ENCODE results near the gene NSG1. TPM values are rescaled to one million over a fixed set of nuclear protein-coding genes. Genes with fewer than 3 reads are reported as not detected.

NSG1 gene
- total RNA-seq, 1 experiment from 2014 or later = 1.3 TPM

DNA sequence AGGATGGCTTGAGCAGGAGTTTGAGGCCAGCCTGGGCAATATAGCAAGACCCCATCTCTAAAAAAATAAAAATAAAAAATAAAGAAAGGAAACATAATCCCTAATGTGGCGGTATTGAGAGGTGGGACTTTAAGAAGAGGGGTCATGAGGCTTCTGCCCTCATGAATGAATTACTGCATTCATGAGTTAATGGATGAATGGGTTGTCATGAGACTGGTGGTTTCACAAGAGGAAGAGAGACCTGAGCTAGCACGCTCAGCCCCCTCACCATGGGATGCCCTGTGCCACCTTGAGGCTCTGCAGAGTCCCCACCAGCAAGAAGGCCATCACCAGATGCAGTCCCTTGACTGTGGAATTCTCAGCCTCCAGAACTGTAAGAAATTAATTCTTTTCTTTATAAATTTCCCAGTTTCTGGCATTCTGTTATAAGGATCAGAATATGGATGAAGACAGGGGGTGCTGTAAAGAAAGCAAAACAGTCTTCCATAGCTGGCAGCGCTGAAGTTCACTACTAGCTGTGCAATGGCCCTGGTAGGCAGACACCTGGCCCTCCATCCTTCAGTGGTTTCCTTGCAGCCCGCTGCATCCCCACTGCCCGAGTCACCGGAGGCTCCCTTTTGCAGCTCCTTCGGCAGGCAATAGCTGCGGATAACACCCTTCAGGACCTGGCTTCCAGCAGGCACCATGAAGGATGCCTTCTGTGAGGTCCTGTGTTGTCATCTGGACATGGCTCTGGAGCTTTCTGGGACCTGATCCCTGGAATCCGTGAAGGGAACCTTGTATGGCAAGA is 44.8 kb upstream of the NSG1 start:
- CTCF ChIA-PET = no interaction called here
- DNase-seq (ENCODE audit: low spot score) = no peak
- POLR2A ChIA-PET (ENCODE audit: low non-redundant PET) = no interaction called here

DNA sequence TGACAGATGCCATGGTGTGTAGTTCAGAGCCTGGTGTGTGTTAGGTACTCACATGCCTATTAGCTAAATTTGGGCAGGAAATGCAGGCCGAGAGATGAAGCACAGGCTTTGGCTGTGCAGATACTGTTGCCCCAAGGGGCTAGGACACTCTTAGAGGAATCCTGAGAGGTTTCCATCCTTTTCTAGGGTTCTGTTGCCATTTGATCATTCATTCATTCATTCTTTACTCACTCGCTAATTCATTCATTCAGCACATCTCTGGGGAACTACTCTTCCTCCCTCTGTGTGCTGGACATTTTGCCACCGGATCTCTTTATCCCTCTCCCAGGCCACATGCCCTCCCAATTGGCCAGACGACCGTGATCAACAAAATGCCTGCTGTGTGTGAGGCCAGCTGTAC is 43.9 kb upstream of the NSG1 start:
- H3K9me3 ChIP-seq (ENCODE audit: low read depth, low read length, poor library complexity, severe bottlenecking) = no peaks in the 10 kb centered on the region
- no peaks in the 10 kb centered on the region for H3K4me1 ChIP-seq (ENCODE audit: insufficient read depth, low read length, poor library complexity, severe bottlenecking)
- no peak for DNase-seq (ENCODE audit: low spot score)
- H3K27ac ChIP-seq (ENCODE audit: low read depth, low read length, poor library complexity, severe bottlenecking) = no peak overlapping the region
- BruUV-seq (replicated peaks) = no TSS peak
- no peak for TF ChIP-seq EZH2 (IDR thresholded peaks at IDR 0.05; ENCODE audit: borderline replicate concordance, low read depth, low read length, poor library complexity, severe bottlenecking)
- TF ChIP-seq, protein P1, sequence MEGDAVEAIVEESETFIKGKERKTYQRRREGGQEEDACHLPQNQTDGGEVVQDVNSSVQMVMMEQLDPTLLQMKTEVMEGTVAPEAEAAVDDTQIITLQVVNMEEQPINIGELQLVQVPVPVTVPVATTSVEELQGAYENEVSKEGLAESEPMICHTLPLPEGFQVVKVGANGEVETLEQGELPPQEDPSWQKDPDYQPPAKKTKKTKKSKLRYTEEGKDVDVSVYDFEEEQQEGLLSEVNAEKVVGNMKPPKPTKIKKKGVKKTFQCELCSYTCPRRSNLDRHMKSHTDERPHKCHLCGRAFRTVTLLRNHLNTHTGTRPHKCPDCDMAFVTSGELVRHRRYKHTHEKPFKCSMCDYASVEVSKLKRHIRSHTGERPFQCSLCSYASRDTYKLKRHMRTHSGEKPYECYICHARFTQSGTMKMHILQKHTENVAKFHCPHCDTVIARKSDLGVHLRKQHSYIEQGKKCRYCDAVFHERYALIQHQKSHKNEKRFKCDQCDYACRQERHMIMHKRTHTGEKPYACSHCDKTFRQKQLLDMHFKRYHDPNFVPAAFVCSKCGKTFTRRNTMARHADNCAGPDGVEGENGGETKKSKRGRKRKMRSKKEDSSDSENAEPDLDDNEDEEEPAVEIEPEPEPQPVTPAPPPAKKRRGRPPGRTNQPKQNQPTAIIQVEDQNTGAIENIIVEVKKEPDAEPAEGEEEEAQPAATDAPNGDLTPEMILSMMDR (conservative IDR thresholded peaks at IDR 0.05; ENCODE audit: low read depth, low read length) = no peak
- POLR2A ChIA-PET (ENCODE audit: low non-redundant PET) = no interaction called here
- no peak overlapping the region for H3K4me3 ChIP-seq (ENCODE audit: low read depth, low read length, poor library complexity, severe bottlenecking)
- intact Hi-C loops (cut with micrococcal nuclease; ENCODE audit: unreplicated experiment) = no loop called here
- H3K27me3 ChIP-seq (replicated peaks; ENCODE audit: insufficient read depth, low read depth, low read length, poor library complexity) = no peaks in the 10 kb centered on the region
- CTCF ChIA-PET = no interaction called here
- no peaks in the 10 kb centered on the region for H3K36me3 ChIP-seq (ENCODE audit: insufficient read depth, low read length, poor library complexity, severe bottlenecking)

More for the DNA sequence above, 44.8 kb upstream of the NSG1 start:
- no peaks in the 10 kb centered on the region for H3K27me3 ChIP-seq (replicated peaks; ENCODE audit: insufficient read depth, low read depth, low read length, poor library complexity)
- TF ChIP-seq EZH2 (IDR thresholded peaks at IDR 0.05; ENCODE audit: borderline replicate concordance, low read depth, low read length, poor library complexity, severe bottlenecking) = no peak
- TF ChIP-seq, protein P1 (conservative IDR thresholded peaks at IDR 0.05; ENCODE audit: low read depth, low read length) = no peak
- BruUV-seq (replicated peaks) = no TSS peak
- H3K4me3 ChIP-seq (ENCODE audit: low read depth, low read length, poor library complexity, severe bottlenecking) = no peak overlapping the region
- no peak overlapping the region for H3K27ac ChIP-seq (ENCODE audit: low read depth, low read length, poor library complexity, severe bottlenecking)
- no peaks in the 10 kb centered on the region for H3K4me1 ChIP-seq (ENCODE audit: insufficient read depth, low read length, poor library complexity, severe bottlenecking)
- H3K9me3 ChIP-seq (ENCODE audit: low read depth, low read length, poor library complexity, severe bottlenecking) = no peaks in the 10 kb centered on the region
- no peaks in the 10 kb centered on the region for H3K36me3 ChIP-seq (ENCODE audit: insufficient read depth, low read length, poor library complexity, severe bottlenecking)
- intact Hi-C loops (cut with micrococcal nuclease; ENCODE audit: unreplicated experiment) = no loop called here

DNA sequence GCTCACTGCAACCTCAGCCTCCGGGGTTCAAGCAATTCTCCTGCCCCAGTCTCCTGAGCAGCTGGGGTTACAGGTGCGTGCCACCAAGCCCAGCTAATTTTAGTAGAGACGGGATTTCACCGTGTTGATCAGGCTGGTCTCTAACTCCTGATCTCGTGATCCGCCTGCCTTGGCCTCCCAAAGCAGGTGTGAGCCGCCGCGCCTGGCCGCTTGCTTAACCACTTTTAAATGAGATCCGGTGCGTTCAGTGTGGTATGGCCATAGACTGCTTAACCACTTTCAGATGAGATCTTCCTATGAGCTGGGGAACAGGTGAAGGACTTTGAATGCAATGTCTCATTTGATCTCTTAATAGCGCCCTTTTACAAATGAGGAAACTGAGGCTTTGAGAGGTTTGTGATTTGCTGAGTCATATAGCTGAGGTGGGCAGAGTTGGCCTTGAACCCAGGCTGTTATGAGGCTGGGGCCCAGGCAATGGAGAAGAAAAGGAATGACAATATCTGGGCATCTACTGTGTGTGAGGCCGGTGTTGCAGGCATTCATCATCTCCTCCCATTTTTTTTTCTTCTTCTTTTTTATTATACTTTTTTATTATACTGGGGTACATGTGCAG is 41.9 kb upstream of the NSG1 start:
- no peaks in the 10 kb centered on the region for H3K9me3 ChIP-seq (ENCODE audit: low read depth, low read length, poor library complexity, severe bottlenecking)
- H3K4me1 ChIP-seq (ENCODE audit: insufficient read depth, low read length, poor library complexity, severe bottlenecking) = no peaks in the 10 kb centered on the region
- ChIA-PET CTCF (no interaction called here), POLR2A (ENCODE audit: low non-redundant PET) (no interaction called here)
- H3K4me3 ChIP-seq (ENCODE audit: low read depth, low read length, poor library complexity, severe bottlenecking) = no peak overlapping the region
- TF ChIP-seq, protein P1 (conservative IDR thresholded peaks at IDR 0.05; ENCODE audit: low read depth, low read length) = no peak
- no peak for TF ChIP-seq EZH2 (IDR thresholded peaks at IDR 0.05; ENCODE audit: borderline replicate concordance, low read depth, low read length, poor library complexity, severe bottlenecking)
- H3K27me3 ChIP-seq (replicated peaks; ENCODE audit: insufficient read depth, low read depth, low read length, poor library complexity) = no peaks in the 10 kb centered on the region
- no peaks in the 10 kb centered on the region for H3K36me3 ChIP-seq (ENCODE audit: insufficient read depth, low read length, poor library complexity, severe bottlenecking)
- H3K27ac ChIP-seq (ENCODE audit: low read depth, low read length, poor library complexity, severe bottlenecking) = no peak overlapping the region
- no TSS peak for BruUV-seq (replicated peaks)
- intact Hi-C loops (cut with micrococcal nuclease; ENCODE audit: unreplicated experiment) = no loop called here
- DNase-seq (ENCODE audit: low spot score) = no peak

All from A673 (cell line).